Vagina (tissue), 2 donors: ENCODE measurements around the gene BMF. TPM values are rescaled to one million over a fixed set of nuclear protein-coding genes. Genes with fewer than 3 reads are reported as not detected.

Source experiments
- DNase-seq, 2 donors: peaks; one replicate each; pipeline ENCODE4 v3.0.0-alpha.2; 2017; ENCODE audit errors: extremely low spot score in 2 of 2
- H3K27ac ChIP-seq: fragments of 200-600 bp; sonication (generic); one replicate; pipeline ENCODE4 v1.5.1; 2019
- H3K27me3 ChIP-seq: fragments of 200-600 bp; sonication (generic); one replicate; pipeline ENCODE4 v1.5.1; 2019
- H3K36me3 ChIP-seq, 2 donors: fragments of 200-600 bp; sonication (generic); one replicate each; pipeline ENCODE4 v1.5.1; 2017 to 2019
- H3K4me1 ChIP-seq: fragments of 200-600 bp; sonication (generic); one replicate; pipeline ENCODE4 v1.5.1; 2019
- H3K4me3 ChIP-seq, 2 donors: fragments of 200-600 bp; sonication (generic); 1 replicate in 1 of 2; 2 replicates in 1 of 2; pipeline ENCODE4 v1.5.1; 2016 to 2019
- H3K9me3 ChIP-seq: fragments of 200-600 bp; sonication (generic); one replicate; pipeline ENCODE4 v1.5.1; 2019
- POLR2A ChIP-seq, 2 donors: fragments of 450-650 bp; IDR thresholded peaks; one replicate each; pipeline ENCODE4 v1.6.1; 2017; ENCODE audit warnings: antibody characterized with exemption in 2 of 2, mild to moderate bottlenecking in 2 of 2, moderate library complexity in 2 of 2
- POLR2AphosphoS5 ChIP-seq, 2 donors: sonication (generic); formaldehyde crosslinking; IDR thresholded peaks; one replicate each; pipeline ENCODE4 v1.9.0; 2017; ENCODE audit warnings: antibody characterized with exemption in 2 of 2, mild to moderate bottlenecking in 2 of 2, low read depth in 1 of 2; ENCODE audit not compliant: insufficient read depth in 1 of 2
- intact Hi-C: fragments of 100-400 bp; cut with DNase I; formaldehyde crosslinking; loops from one replicate; pipeline ENCODE4 v1.15.1; 2023
- total RNA-seq: library from RNA; depleted of rRNA; stranded (reverse); fragments of >200 nt; gene quantifications from one replicate; pipeline ENCODE4 v1.2.3, GENCODE V29; 2016
- TF ChIP-seq, protein P1 (sequence below), 3 experiments: fragments of 450-650 bp in 2 of 3; fragments of 200-600 bp in 1 of 3; sonication (generic) in 1 of 3; IDR thresholded peaks; one replicate each; pipeline ENCODE4 v1.5.1; 2017 to 2019; ENCODE audit warnings: antibody characterized with exemption in 3 of 3, mild to moderate bottlenecking in 2 of 3, moderate library complexity in 2 of 3

The BMF gene
- total RNA-seq, 1 donor from 2014 or later = 2.9 TPM

GRCh38 chr15:40067921-40068624 is 40.6 kb downstream of the BMF start:
- intact Hi-C loops = no loop called here
- TF ChIP-seq POLR2A (IDR thresholded peaks at IDR 0.05) (no peak), POLR2AphosphoS5 (IDR thresholded peaks at IDR 0.05; ENCODE audit: insufficient read depth in 1 of 2, low read depth in 1 of 2) (no peak)
- TF ChIP-seq, protein P1, sequence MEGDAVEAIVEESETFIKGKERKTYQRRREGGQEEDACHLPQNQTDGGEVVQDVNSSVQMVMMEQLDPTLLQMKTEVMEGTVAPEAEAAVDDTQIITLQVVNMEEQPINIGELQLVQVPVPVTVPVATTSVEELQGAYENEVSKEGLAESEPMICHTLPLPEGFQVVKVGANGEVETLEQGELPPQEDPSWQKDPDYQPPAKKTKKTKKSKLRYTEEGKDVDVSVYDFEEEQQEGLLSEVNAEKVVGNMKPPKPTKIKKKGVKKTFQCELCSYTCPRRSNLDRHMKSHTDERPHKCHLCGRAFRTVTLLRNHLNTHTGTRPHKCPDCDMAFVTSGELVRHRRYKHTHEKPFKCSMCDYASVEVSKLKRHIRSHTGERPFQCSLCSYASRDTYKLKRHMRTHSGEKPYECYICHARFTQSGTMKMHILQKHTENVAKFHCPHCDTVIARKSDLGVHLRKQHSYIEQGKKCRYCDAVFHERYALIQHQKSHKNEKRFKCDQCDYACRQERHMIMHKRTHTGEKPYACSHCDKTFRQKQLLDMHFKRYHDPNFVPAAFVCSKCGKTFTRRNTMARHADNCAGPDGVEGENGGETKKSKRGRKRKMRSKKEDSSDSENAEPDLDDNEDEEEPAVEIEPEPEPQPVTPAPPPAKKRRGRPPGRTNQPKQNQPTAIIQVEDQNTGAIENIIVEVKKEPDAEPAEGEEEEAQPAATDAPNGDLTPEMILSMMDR (IDR thresholded peaks at IDR 0.05) = no peak
- Histone ChIP-seq H3K4me1 (peaks cover 32% of the 10 kb centered on the region), H3K4me3 (no peak overlapping the region), H3K27me3 (no peaks in the 10 kb centered on the region), H3K9me3 (no peaks in the 10 kb centered on the region), H3K27ac (no peak overlapping the region), H3K36me3 (no peaks in the 10 kb centered on the region)
- no peak for DNase-seq

- DNase-seq = no peak
- intact Hi-C loops = no loop called here
- no peak overlapping the region for H3K27ac ChIP-seq
- H3K27me3 ChIP-seq = no peaks in the 10 kb centered on the region
- no peaks in the 10 kb centered on the region for H3K9me3 ChIP-seq
- H3K4me3 ChIP-seq = no peak overlapping the region
- H3K4me1 ChIP-seq = peaks cover 32% of the 10 kb centered on the region
- no peaks in the 10 kb centered on the region for H3K36me3 ChIP-seq
- TF ChIP-seq POLR2AphosphoS5 (IDR thresholded peaks at IDR 0.05; ENCODE audit: insufficient read depth in 1 of 2, low read depth in 1 of 2) (no peak), POLR2A (IDR thresholded peaks at IDR 0.05) (no peak)
- TF ChIP-seq, protein P1 (IDR thresholded peaks at IDR 0.05) = no peak
These were observed 42.1 kb downstream of the BMF start for GRCh38 chr15:40066589-40066988.

GRCh38 chr15:40065166-40065565 is 43.5 kb downstream of the BMF start:
- no peak overlapping the region for H3K4me3 ChIP-seq
- DNase-seq = no peak
- H3K4me1 ChIP-seq = peaks cover 29% of the 10 kb centered on the region
- H3K27ac ChIP-seq = no peak overlapping the region
- intact Hi-C loops = no loop called here
- no peak for TF ChIP-seq POLR2AphosphoS5 (IDR thresholded peaks at IDR 0.05; ENCODE audit: insufficient read depth in 1 of 2, low read depth in 1 of 2)
- TF ChIP-seq, protein P1 (IDR thresholded peaks at IDR 0.05) = no peak
- TF ChIP-seq POLR2A (IDR thresholded peaks at IDR 0.05) = no peak
- H3K36me3 ChIP-seq = no peaks in the 10 kb centered on the region
- no peaks in the 10 kb centered on the region for H3K9me3 ChIP-seq
- no peaks in the 10 kb centered on the region for H3K27me3 ChIP-seq

GRCh38 chr15:40064231-40064894 is 44.3 kb downstream of the BMF start:
- H3K36me3 ChIP-seq = no peaks in the 10 kb centered on the region
- no peak overlapping the region for H3K4me3 ChIP-seq
- peaks cover 21% of the 10 kb centered on the region for H3K4me1 ChIP-seq
- no peak for DNase-seq
- intact Hi-C loops = no loop called here
- H3K27ac ChIP-seq = no peak overlapping the region
- H3K9me3 ChIP-seq = no peaks in the 10 kb centered on the region
- H3K27me3 ChIP-seq = no peaks in the 10 kb centered on the region
- no peak for TF ChIP-seq POLR2A (IDR thresholded peaks at IDR 0.05)
- TF ChIP-seq, protein P1 (IDR thresholded peaks at IDR 0.05) = no peak
- no peak for TF ChIP-seq POLR2AphosphoS5 (IDR thresholded peaks at IDR 0.05; ENCODE audit: insufficient read depth in 1 of 2, low read depth in 1 of 2)

- no peaks in the 10 kb centered on the region for H3K36me3 ChIP-seq
- intact Hi-C loops = no loop called here
- TF ChIP-seq, protein P1 (IDR thresholded peaks at IDR 0.05) = no peak
- TF ChIP-seq POLR2AphosphoS5 (IDR thresholded peaks at IDR 0.05; ENCODE audit: insufficient read depth in 1 of 2, low read depth in 1 of 2) = no peak
- TF ChIP-seq POLR2A (IDR thresholded peaks at IDR 0.05) = no peak
- H3K9me3 ChIP-seq = no peaks in the 10 kb centered on the region
- no peaks in the 10 kb centered on the region for H3K27me3 ChIP-seq
- H3K4me1 ChIP-seq = peaks cover 13% of the 10 kb centered on the region
- H3K27ac ChIP-seq = no peak overlapping the region
- no peak for DNase-seq
- H3K4me3 ChIP-seq = no peak overlapping the region
These were observed 45.1 kb downstream of the BMF start for GRCh38 chr15:40063563-40064011.
